Osteoblast (primary cell): ENCODE results near the gene IL31. TPM values are rescaled to one million over a fixed set of nuclear protein-coding genes. Genes with fewer than 3 reads are reported as not detected.

Experiments
- DNase-seq: peaks from one replicate; pipeline ENCODE4 v3.0.0; 2011; ENCODE audit warnings: low spot score, mixed read lengths; ENCODE audit not compliant: insufficient read length; ENCODE audit errors: missing footprints
- H2AFZ ChIP-seq: 2 replicates; pipeline ENCODE4 v1.6.0; 2011; ENCODE audit warnings: mild to moderate bottlenecking, low read length
- H3K27ac ChIP-seq: 2 replicates; pipeline ENCODE4 v1.5.1; 2011; ENCODE audit warnings: mild to moderate bottlenecking, low read depth, low read length, moderate library complexity
- H3K27me3 ChIP-seq: 2 replicates; pipeline ENCODE4 v1.6.0; 2012; ENCODE audit warnings: mild to moderate bottlenecking, control low read depth, inconsistent platforms, low read length, moderate library complexity; ENCODE audit not compliant: insufficient read depth
- H3K36me3 ChIP-seq: 2 replicates; pipeline ENCODE4 v1.5.1; 2011; ENCODE audit warnings: mild to moderate bottlenecking, low read length, control low read depth, moderate library complexity; ENCODE audit not compliant: insufficient read depth
- H3K4me1 ChIP-seq: 2 replicates; pipeline ENCODE4 v1.5.1; 2011; ENCODE audit warnings: mild to moderate bottlenecking, low read length, control low read depth, moderate library complexity; ENCODE audit not compliant: insufficient read depth
- H3K4me2 ChIP-seq: 2 replicates; pipeline ENCODE4 v1.6.0; 2011; ENCODE audit warnings: mild to moderate bottlenecking, low read length; ENCODE audit not compliant: insufficient read depth
- H3K4me3 ChIP-seq: fragments of 200-600 bp; sonication (generic); 3 replicates; pipeline ENCODE4 v1.5.1; 2012; ENCODE audit warnings: mild to moderate bottlenecking, low read length, inconsistent platforms; ENCODE audit not compliant: insufficient read depth
- H3K79me2 ChIP-seq: 2 replicates; pipeline ENCODE4 v1.6.0; 2012; ENCODE audit warnings: mild to moderate bottlenecking, low read length, control low read depth, inconsistent platforms; ENCODE audit not compliant: insufficient read depth
- H3K9me3 ChIP-seq: 2 replicates; pipeline ENCODE4 v1.5.1; 2011; ENCODE audit warnings: low read depth, low read length, control low read depth
- H4K20me1 ChIP-seq: 2 replicates; pipeline ENCODE4 v1.6.0; 2012; ENCODE audit warnings: mild to moderate bottlenecking, low read length, control low read depth; ENCODE audit not compliant: insufficient read depth
- total RNA-seq: library from RNA; depleted of rRNA; stranded (reverse); fragments of >200 nt; gene quantifications from 2 replicates; pipeline ENCODE4 v1.2.3, GENCODE V29; 2012
- TF ChIP-seq, protein P1 (sequence below): IDR thresholded peaks from 2 replicates; pipeline ENCODE4 v1.5.1; 2011; ENCODE audit warnings: mild to moderate bottlenecking, low read depth, low read length, moderate library complexity; ENCODE audit errors: extremely low read depth

The IL31 gene
- total RNA-seq, 1 donor = not detected

DNA sequence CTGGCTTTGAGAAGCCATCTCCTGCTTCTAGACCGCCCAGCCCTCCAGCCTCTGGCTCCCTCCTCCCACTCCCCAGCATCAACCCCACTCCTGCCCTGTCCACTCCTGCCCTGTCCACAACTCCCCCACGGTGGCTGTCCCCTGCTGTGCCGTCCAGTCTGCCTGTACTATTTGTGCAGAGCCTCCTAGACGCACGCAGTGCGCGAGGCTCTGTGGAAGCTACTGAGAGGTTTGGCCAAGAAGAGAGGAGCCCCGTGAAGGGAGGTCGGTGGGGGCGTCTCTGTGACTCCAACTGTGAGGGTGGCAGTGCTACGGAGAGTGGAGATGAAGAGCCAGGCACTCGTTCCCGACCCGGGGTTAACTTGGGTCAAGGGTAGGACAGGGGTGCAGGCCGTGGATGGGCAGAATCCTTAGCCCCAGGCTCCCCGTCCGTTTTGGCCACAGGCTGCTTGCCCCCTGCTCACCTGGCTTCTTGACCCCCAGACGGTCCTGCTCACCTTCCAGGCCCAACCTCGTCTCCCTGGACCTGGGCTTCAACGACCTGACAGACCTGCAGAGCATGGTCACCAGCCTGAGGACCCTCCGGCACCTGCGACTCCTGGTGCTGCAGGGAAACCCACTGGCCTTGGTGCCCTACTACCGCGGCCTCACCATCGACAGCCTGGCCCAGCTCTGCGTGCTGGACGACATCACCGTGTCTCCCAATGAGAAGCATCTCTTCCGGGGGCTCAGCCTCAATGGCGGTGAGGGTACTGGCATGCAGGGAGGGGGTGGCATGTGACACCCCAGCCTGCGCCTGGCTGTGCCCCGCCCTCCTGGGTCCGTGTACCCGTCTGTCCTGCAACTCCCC is 15.8 kb upstream of the IL31 start:
- H3K27ac ChIP-seq = no peak overlapping the region
- no peaks in the 10 kb centered on the region for H3K9me3 ChIP-seq
- no peak overlapping the region for H3K4me3 ChIP-seq
- DNase-seq = no peak
- H2AFZ ChIP-seq = no peak overlapping the region
- no peaks in the 10 kb centered on the region for H3K36me3 ChIP-seq
- TF ChIP-seq, protein P1, sequence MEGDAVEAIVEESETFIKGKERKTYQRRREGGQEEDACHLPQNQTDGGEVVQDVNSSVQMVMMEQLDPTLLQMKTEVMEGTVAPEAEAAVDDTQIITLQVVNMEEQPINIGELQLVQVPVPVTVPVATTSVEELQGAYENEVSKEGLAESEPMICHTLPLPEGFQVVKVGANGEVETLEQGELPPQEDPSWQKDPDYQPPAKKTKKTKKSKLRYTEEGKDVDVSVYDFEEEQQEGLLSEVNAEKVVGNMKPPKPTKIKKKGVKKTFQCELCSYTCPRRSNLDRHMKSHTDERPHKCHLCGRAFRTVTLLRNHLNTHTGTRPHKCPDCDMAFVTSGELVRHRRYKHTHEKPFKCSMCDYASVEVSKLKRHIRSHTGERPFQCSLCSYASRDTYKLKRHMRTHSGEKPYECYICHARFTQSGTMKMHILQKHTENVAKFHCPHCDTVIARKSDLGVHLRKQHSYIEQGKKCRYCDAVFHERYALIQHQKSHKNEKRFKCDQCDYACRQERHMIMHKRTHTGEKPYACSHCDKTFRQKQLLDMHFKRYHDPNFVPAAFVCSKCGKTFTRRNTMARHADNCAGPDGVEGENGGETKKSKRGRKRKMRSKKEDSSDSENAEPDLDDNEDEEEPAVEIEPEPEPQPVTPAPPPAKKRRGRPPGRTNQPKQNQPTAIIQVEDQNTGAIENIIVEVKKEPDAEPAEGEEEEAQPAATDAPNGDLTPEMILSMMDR = no peak
- H4K20me1 ChIP-seq = no peaks in the 10 kb centered on the region
- no peaks in the 10 kb centered on the region for H3K79me2 ChIP-seq
- H3K27me3 ChIP-seq = no peaks in the 10 kb centered on the region
- no peaks in the 10 kb centered on the region for H3K4me1 ChIP-seq
- no peak overlapping the region for H3K4me2 ChIP-seq

DNA sequence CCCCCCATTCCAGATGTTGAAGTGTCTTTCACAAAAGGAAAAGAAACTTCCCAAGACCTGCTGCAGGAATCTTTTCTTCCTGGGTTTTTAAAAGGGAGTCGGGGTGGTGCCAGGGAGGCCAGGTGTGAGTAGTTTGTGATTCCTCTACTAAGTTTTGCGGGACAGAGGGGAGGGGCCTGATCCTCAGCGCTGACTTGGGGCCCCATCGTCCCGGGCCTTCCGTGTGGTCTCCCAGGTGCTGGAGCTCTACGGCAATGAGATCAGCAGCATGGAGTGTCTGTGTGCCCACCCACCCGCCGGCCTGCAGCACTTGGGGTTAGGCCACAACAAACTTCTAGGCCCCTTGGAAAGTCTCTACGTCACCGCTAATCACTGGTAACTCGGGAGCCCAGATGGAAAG is 13.4 kb upstream of the IL31 start:
- TF ChIP-seq, protein P1 = no peak
- no peaks in the 10 kb centered on the region for H3K27me3 ChIP-seq
- H3K4me3 ChIP-seq = no peak overlapping the region
- no peaks in the 10 kb centered on the region for H3K79me2 ChIP-seq
- DNase-seq = peak; percentile 22
- H3K36me3 ChIP-seq = no peaks in the 10 kb centered on the region
- peaks cover 4% of the 10 kb centered on the region for H3K4me1 ChIP-seq
- H2AFZ ChIP-seq = no peak overlapping the region
- no peak overlapping the region for H3K4me2 ChIP-seq
- no peak overlapping the region for H3K27ac ChIP-seq
- no peaks in the 10 kb centered on the region for H3K9me3 ChIP-seq
- H4K20me1 ChIP-seq = no peaks in the 10 kb centered on the region

DNA sequence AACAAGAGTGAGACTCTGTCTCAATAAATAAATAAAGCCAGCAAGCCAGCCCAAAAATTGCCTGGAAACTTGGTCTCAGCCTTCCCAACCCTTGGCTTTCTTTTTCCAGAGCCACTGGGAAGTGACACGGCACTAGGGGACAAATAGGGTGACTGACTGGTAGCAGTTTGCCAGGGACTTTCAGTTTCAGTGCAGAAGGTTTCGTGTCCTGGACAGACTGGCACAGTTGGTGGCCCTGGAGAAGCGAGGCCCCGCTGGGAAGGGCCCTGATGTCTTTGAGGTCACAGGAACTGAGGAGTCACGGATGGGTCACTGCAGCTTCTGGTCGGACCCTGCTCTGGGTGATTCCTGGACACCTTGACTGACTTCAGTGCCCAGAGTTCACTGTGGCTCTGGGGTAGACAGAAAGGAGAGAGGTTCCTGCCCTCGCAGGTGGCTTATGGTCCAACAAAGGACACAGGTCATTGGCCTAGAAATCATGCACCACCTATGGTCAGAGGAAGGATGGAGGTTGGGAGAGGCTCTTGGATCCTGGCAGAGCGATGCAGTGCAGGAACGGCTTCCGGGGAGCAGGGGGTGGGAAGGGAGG is 11.6 kb upstream of the IL31 start:
- no peaks in the 10 kb centered on the region for H3K27me3 ChIP-seq
- H3K79me2 ChIP-seq = no peaks in the 10 kb centered on the region
- H3K4me1 ChIP-seq = peaks cover 4% of the 10 kb centered on the region
- H2AFZ ChIP-seq = no peak overlapping the region
- peak; percentile 45 for DNase-seq
- no peaks in the 10 kb centered on the region for H3K36me3 ChIP-seq
- H3K9me3 ChIP-seq = no peaks in the 10 kb centered on the region
- H4K20me1 ChIP-seq = no peaks in the 10 kb centered on the region
- H3K4me3 ChIP-seq = no peak overlapping the region
- H3K4me2 ChIP-seq = no peak overlapping the region
- TF ChIP-seq, protein P1 = no peak
- no peak overlapping the region for H3K27ac ChIP-seq

DNA sequence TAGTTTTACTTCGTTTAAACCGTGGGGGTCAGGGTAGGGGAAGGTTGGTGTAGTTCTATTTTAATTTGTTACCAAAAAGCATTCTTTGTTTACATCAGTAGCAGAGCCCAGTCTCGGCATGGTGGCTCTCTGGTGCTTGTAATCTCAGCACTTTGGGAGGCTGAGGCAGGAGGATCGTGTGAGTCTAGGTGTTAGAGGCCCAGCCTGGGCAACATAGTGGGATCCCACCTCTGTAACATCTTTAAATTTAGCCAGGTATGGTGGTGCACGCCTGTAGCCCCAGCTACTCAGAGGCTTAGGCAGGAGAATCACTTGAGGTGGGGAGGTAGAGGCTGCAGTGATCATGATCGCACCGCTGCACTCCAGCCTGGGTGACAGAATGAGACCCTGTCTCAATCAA is 11.1 kb upstream of the IL31 start:
- H2AFZ ChIP-seq = no peak overlapping the region
- TF ChIP-seq, protein P1 = no peak
- no peaks in the 10 kb centered on the region for H3K27me3 ChIP-seq
- H3K79me2 ChIP-seq = no peaks in the 10 kb centered on the region
- no peak for DNase-seq
- peaks cover 4% of the 10 kb centered on the region for H3K4me1 ChIP-seq
- no peaks in the 10 kb centered on the region for H3K9me3 ChIP-seq
- no peak overlapping the region for H3K4me3 ChIP-seq
- no peaks in the 10 kb centered on the region for H3K36me3 ChIP-seq
- no peak overlapping the region for H3K4me2 ChIP-seq
- no peak overlapping the region for H3K27ac ChIP-seq
- no peaks in the 10 kb centered on the region for H4K20me1 ChIP-seq
